GM21360 (cell line): Measurements from ENCODE around the gene ANKRD20A1.
"Not testable (repeated sequence)": the region's sequence is repeated elsewhere in the genome, so short reads cannot be mapped to it uniquely, and the experiment has no call there.

Source experiments
- ATAC-seq: cut with Tn5 transposase; IDR thresholded peaks from one replicate; pipeline ENCODE4 v1.9.1; 2021; ENCODE audit warnings: mild to moderate bottlenecking, moderate library complexity; ENCODE audit not compliant: unreplicated experiment

ANKRD20A1 gene

DNA sequence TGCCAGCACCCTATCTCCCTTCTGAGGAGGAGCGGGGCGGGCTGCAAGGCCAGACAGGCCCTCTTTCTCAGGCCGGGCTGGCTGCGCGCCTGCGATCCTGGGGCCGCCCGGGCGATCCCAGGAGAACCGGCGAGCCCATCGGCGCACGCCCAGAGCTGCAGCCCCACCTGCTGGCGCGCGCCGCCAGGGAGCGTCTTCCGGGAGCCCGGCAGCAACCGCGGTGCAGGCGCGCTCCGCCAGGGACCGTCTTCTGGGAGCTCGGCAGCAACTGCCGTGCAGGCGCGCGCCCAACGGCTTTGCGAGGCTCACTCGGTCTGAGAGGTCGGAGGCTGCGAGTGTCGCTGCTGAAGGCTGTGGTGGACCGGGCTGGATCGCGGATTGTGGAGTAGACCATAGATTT is at the start of gene ANKRD20A1:
Gene ANKRD20A1 (plus strand): TSS at position 61 of the 400 bp plus-strand sequence. CDS start 496 bp downstream, outside the sequence.
- ATAC-seq = not testable (repeated sequence)

- not testable (repeated sequence) for ATAC-seq
Observed at GRCh38 chr9:67832088-67832487, 26.6 kb upstream of the ANKRD20A1 start.
